Activated T-cell treated with anti-CD3 and anti-CD28 coated beads, Interleukin-2, amount 50 U/mL, for 24 hours (primary cell): ENCODE data around the gene ZFYVE26.

Experiments
- DNase-seq: peaks from one replicate; pipeline ENCODE4 v3.0.0-alpha.2; 2020
- H3K27ac Mint-ChIP-seq: 2 replicates; pipeline ENCODE4 v1.8.0; 2020; ENCODE audit warnings: mild to moderate bottlenecking, mixed read lengths
- H3K27me3 Mint-ChIP-seq: 2 replicates; pipeline ENCODE4 v1.8.0; 2020; ENCODE audit warnings: mixed read lengths
- H3K36me3 Mint-ChIP-seq: 2 replicates; pipeline ENCODE4 v1.8.0; 2020; ENCODE audit warnings: low read depth, mixed read lengths
- H3K4me1 Mint-ChIP-seq: 2 replicates; pipeline ENCODE4 v1.8.0; 2020; ENCODE audit warnings: low read depth, mixed read lengths
- H3K4me3 Mint-ChIP-seq: 2 replicates; pipeline ENCODE4 v1.8.0; 2020; ENCODE audit warnings: mild to moderate bottlenecking, moderate library complexity, mixed read lengths
- H3K9me3 Mint-ChIP-seq: 2 replicates; pipeline ENCODE4 v1.8.0; 2020; ENCODE audit warnings: mixed read lengths

ZFYVE26 gene

DNA sequence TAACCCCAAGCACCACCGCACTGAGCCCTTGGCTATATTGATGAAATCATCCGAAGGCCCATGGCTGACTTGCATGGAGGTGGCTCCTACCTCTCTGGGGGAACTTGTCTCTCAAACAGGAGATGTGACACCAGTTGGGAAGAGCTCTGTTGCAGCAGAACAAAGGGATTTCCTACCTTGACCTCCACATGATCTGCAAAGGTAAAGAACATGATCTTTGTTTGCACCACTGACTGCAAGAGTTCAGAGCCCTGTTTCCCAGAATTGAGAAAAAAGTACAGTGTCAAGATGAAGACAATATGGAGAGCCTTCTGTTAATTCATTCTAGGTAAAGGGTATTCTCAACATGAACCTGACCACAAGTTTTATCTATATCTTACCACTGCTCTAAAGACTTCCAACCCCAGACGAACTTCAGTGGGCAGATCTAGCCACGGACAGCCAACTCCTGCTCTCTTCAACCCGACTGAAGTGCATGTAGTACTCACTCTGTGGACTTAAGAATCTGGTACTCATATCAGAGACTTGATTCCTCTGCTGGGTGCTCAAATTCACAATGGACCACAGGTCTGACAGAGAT, 32.1 kb downstream of the ZFYVE26 start:
- H3K27me3 Mint-ChIP-seq = no peaks in the 10 kb centered on the region
- no peaks in the 10 kb centered on the region for H3K9me3 Mint-ChIP-seq
- H3K36me3 Mint-ChIP-seq = peaks cover 99% of the 10 kb centered on the region
- H3K4me1 Mint-ChIP-seq = no peaks in the 10 kb centered on the region
- DNase-seq = no peak
- H3K4me3 Mint-ChIP-seq = no peak overlapping the region
- H3K27ac Mint-ChIP-seq = no peak overlapping the region

DNA sequence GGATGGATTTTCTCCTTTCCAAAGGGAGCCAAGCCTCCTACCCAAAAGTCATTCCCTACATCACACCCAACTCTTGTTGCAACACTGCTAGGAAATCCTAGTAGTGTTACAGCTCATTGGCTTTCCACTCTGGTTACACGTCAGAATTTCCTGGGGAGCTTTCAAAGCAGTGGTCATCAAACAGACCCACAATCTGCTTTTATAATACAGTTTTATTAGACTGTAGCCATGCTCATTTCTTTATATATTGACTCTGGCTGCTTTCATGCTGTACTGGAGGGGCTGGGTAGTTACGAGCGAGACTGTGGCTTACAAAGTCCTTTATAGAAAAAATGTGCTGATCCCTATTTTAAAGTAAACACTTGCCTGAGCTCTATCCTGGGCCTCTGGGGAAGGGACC, 34.3 kb downstream of the ZFYVE26 start:
- H3K27ac Mint-ChIP-seq = no peak overlapping the region
- DNase-seq = no peak
- no peaks in the 10 kb centered on the region for H3K4me1 Mint-ChIP-seq
- no peaks in the 10 kb centered on the region for H3K27me3 Mint-ChIP-seq
- H3K9me3 Mint-ChIP-seq = no peaks in the 10 kb centered on the region
- peaks cover 99% of the 10 kb centered on the region for H3K36me3 Mint-ChIP-seq
- H3K4me3 Mint-ChIP-seq = no peak overlapping the region

DNA sequence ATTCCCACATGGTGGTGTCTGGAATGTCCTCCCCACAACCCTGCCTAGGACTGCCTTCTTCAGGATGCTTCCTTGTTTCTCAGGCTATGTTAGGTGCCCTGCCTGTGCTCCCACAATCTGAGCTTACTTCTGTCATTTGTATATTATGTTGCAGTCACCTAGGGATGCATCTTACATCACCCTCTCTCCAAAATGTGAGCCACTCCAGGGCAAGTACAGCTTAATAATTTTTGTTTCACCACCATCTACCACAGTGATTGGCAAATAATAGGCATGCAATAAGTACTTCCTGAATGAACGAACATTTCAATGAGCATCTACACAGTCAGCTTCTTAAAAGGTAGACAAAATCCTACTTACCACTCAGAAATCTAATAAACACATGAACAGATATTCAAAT, 37.6 kb downstream of the ZFYVE26 start:
- H3K36me3 Mint-ChIP-seq = peaks cover 99% of the 10 kb centered on the region
- no peaks in the 10 kb centered on the region for H3K4me1 Mint-ChIP-seq
- no peak overlapping the region for H3K4me3 Mint-ChIP-seq
- no peaks in the 10 kb centered on the region for H3K9me3 Mint-ChIP-seq
- H3K27ac Mint-ChIP-seq = no peak overlapping the region
- no peaks in the 10 kb centered on the region for H3K27me3 Mint-ChIP-seq
- no peak for DNase-seq

DNA sequence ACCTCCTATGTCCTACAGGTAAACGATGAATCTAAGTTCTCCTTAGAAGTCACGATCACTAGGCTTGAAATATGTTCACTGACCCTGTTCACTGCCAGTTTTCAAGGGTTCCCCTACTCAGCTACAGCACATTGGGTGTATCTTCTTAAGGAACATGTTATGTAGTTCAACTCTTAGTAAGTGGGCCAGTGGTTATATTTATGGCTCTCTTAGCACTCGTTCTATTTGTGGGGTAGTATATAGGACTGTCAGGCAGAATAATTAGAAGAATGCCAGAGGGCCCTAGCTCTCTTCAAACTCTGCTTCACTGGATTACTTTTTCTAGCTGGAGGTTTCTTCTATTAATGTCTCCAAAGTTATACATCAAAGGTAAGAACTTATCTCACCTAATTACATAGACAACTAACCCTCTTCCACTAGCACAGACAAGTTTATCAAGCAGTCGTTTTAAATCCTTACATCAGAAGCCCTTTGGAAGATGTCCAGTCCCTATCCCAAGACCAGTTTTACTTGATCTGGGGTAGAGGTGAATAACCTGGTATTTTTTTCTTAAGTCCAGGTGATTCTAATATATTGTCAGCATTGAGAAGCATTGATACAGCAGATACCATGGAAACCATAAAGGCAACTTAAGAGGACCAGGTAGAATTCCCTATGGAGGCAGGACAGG, 39.6 kb downstream of the ZFYVE26 start:
- Mint-ChIP-seq H3K9me3 (no peaks in the 10 kb centered on the region), H3K27ac (no peak overlapping the region), H3K36me3 (peaks cover 99% of the 10 kb centered on the region), H3K27me3 (no peaks in the 10 kb centered on the region), H3K4me1 (no peaks in the 10 kb centered on the region), H3K4me3 (no peak overlapping the region)
- no peak for DNase-seq

DNA sequence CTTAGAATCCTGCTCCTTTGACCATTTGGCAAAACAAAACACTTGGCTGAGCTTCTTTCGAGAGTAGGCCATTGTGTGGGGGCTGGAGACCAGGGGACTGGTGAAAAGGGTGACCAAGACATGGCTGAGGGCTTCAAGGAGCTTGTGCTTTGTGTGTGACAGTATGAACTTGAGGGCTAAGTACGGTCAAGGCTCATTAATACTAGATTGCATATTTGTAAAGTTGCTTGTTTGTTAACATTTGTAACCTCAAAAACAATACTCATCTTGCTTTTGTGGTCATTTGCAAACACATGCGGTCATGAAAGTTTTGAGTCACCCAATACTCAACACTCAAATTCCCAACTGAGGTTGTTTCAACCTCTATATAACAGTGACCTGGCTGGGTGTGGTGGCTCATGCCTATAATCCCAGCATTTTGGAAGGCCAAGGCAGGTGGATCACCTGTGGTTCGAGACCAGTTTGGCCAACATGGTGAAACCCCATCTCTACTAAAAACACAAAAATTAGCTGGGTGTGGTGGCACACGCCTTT, 42.5 kb downstream of the ZFYVE26 start:
- H3K4me3 Mint-ChIP-seq = no peak overlapping the region
- DNase-seq = no peak
- no peaks in the 10 kb centered on the region for H3K4me1 Mint-ChIP-seq
- H3K27me3 Mint-ChIP-seq = no peaks in the 10 kb centered on the region
- peaks cover 98% of the 10 kb centered on the region for H3K36me3 Mint-ChIP-seq
- H3K9me3 Mint-ChIP-seq = no peaks in the 10 kb centered on the region
- H3K27ac Mint-ChIP-seq = no peak overlapping the region

DNA sequence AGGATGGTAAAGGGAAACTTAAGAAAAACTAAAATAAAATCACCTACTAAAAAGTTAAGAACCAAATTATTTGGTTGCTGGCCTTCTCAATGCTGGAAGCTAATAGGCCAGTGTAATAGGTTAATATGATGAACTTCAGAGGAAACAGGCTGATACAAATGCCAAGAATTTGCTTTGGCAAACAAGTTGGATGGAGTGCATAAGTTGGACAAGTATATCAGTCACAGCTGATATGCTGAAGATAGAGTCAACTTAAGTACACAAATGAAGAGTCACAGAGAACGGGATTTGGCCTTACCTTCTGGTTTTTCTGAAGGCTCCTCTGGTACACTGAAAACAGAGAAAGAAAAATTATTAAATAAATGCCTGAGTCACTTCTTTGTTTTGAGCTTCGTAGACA, 48.2 kb downstream of the ZFYVE26 start:
- Mint-ChIP-seq H3K4me3 (no peak overlapping the region), H3K36me3 (peaks cover 96% of the 10 kb centered on the region), H3K27me3 (no peaks in the 10 kb centered on the region), H3K4me1 (no peaks in the 10 kb centered on the region), H3K9me3 (no peaks in the 10 kb centered on the region), H3K27ac (no peak overlapping the region)
- no peak for DNase-seq

DNA sequence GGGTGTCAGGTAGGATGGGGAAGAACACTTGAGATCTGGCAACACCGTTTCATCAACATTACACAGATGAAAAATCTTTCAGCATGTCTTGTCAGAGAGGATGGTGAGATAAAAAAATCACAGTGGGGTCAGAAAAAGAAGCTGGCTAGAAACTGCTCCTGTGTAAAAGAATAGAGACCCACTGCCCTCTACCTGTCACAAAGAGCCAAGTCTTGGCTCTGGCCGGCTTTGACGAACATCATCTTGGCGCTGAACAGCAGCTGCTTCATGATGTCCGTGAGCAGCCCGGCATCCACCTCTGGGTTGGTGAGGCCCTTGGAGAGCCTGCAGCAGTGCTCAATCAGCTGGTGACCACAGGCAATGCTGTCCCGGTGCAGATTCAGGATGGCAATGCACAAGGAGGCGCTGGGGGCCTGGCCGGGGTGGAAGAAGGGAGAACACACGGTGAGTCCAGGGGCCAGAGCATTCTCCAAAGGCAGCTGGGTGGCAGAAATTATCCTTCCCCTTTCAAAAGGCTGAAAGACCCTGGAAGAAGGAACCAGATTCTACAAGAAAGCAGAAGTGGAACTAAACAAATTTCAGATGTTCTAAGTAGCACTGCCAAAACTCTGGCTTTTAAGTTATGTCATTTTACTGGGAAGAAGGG, 50.2 kb downstream of the ZFYVE26 start:
- Mint-ChIP-seq H3K4me1 (no peaks in the 10 kb centered on the region), H3K27me3 (no peaks in the 10 kb centered on the region), H3K9me3 (no peaks in the 10 kb centered on the region), H3K27ac (no peak overlapping the region), H3K36me3 (peaks cover 92% of the 10 kb centered on the region), H3K4me3 (no peak overlapping the region)
- DNase-seq = no peak

DNA sequence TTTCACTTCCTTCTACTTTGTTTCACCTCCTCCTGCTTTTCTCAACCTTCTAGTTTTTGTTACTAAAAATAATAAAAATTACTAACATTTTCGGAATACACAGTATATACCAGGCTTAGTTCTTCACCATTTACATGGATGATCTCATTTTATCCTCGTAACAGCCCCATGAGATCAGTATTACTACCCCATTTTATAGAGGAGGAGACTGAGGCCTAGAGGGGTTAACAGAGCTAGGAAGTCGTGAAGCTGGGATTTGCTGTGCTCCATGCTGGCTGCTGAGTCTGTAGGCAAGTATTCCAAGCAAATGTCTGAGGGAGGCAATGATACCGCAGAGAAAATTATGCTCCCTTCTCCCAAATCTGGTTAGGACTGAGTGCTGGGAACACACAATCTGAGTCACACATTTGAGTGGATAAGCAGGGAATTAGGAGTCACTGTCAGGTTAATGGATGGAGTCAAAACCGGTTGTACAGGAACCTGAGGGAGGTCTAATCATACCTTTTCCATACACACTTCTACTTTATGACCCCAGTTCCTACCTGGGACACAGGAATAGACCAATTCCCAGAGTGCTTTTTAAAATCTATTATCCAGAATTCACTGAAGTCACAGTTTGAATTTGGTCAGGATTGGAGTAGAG, 51.1 kb downstream of the ZFYVE26 start:
- no peaks in the 10 kb centered on the region for H3K4me1 Mint-ChIP-seq
- DNase-seq = no peak
- H3K27me3 Mint-ChIP-seq = no peaks in the 10 kb centered on the region
- H3K4me3 Mint-ChIP-seq = no peak overlapping the region
- peaks cover 92% of the 10 kb centered on the region for H3K36me3 Mint-ChIP-seq
- H3K27ac Mint-ChIP-seq = no peak overlapping the region
- H3K9me3 Mint-ChIP-seq = no peaks in the 10 kb centered on the region

DNA sequence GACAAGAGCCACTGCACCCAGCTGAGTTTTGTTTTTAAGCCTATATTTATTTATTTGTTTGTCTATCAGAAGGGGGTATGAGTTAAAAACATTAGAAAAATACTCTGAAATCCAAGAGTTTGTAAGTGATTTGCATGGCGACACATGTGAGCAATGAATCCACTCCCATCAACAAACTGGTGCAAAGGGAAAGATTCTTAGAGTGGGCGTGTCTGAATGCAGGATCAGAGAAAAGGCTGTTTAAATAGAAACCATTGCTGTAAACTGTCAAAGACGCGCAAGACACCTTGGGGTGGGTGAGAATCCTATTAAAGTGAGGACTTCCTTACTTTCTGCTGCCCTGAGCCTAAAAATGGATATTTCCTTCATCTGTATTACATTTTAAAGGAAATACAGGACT, 51.9 kb downstream of the ZFYVE26 start:
- no peak overlapping the region for H3K27ac Mint-ChIP-seq
- H3K36me3 Mint-ChIP-seq = peaks cover 92% of the 10 kb centered on the region

DNA sequence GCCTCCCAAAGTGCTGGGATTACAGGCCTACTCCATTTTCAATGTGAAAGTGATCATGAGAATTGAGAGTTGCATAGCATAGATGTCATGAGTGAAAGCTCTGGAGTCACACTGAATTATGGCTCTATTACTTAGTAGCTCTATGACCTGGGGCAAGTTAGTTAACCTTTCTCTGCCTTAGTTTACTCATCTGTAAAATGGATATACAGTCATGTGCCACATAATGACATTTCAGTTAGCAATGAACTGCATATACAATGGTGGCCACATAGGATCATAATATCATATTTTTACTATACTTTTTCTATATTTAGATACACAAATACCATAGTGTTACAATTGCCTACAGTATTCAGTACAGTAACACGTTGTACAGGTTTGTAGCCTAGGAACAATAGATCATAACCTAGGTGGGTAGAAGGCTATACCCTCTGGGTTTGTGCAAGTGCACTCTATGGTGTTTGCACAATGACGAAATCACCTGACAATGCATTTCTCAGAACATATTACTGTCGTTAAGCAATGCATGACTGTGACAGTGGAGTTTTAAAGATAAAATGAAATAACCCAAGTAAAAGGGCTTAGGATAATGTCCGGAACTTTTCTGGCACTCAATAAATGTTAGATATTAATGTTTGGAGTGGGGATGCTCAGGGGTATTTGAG, 53.1 kb downstream of the ZFYVE26 start:
- H3K36me3 Mint-ChIP-seq = peaks cover 87% of the 10 kb centered on the region
- H3K4me1 Mint-ChIP-seq = no peaks in the 10 kb centered on the region
- no peak for DNase-seq

More for the DNA sequence above, 51.9 kb downstream of the ZFYVE26 start:
- Mint-ChIP-seq H3K27me3 (no peaks in the 10 kb centered on the region), H3K9me3 (no peaks in the 10 kb centered on the region), H3K4me1 (no peaks in the 10 kb centered on the region), H3K4me3 (no peak overlapping the region)
- no peak for DNase-seq

DNA sequence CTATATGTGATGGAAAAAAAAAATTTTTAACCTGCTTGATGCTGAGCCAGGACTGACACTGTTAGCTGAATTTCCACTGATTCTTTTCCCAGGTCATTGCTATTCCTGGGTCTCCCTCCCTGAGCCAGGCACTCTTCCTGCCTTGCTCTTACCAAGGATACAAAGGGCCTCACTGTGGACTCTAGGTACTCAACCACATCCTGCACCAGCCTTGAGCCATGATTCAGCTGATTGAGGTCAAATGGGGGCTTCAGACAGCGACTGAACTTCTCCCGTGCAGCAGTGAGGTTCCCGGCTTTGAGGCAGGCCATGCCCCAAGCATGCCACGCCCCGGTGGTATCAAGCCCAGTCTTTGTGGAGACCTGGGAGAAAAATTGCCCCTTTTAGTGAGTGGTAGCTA, 54.3 kb downstream of the ZFYVE26 start:
- H3K36me3 Mint-ChIP-seq = peaks cover 83% of the 10 kb centered on the region
- DNase-seq = no peak

More for the DNA sequence above, 53.1 kb downstream of the ZFYVE26 start:
- no peaks in the 10 kb centered on the region for H3K9me3 Mint-ChIP-seq
- no peak overlapping the region for H3K4me3 Mint-ChIP-seq
- no peaks in the 10 kb centered on the region for H3K27me3 Mint-ChIP-seq
- H3K27ac Mint-ChIP-seq = no peak overlapping the region

DNA sequence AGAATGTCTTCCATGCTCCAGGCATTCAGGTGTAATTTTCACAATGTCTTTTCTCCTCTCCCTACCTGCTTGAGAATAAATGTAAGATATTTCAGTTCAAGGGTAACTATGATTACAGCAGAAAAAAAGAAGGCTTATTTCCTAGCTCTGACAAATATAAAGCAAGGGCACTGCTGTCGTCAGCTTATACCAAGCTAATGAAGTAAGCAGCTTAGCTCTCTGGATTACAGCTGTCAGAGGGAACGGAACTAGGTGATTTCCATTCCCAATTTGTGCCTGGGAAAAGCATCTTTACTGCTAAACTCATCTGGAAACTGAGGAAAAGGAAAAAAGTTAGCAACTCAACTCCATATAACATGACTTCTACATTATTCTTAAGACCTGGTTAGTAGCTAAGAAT, 56.5 kb downstream of the ZFYVE26 start:
- Mint-ChIP-seq H3K27ac (no peak overlapping the region), H3K4me3 (no peak overlapping the region), H3K9me3 (no peaks in the 10 kb centered on the region), H3K36me3 (peaks cover 77% of the 10 kb centered on the region), H3K4me1 (no peaks in the 10 kb centered on the region), H3K27me3 (no peaks in the 10 kb centered on the region)
- DNase-seq = no peak

More for the DNA sequence above, 54.3 kb downstream of the ZFYVE26 start:
- H3K27ac Mint-ChIP-seq = no peak overlapping the region
- no peaks in the 10 kb centered on the region for H3K27me3 Mint-ChIP-seq
- H3K4me3 Mint-ChIP-seq = no peak overlapping the region
- H3K9me3 Mint-ChIP-seq = no peaks in the 10 kb centered on the region
- H3K4me1 Mint-ChIP-seq = no peaks in the 10 kb centered on the region

DNA sequence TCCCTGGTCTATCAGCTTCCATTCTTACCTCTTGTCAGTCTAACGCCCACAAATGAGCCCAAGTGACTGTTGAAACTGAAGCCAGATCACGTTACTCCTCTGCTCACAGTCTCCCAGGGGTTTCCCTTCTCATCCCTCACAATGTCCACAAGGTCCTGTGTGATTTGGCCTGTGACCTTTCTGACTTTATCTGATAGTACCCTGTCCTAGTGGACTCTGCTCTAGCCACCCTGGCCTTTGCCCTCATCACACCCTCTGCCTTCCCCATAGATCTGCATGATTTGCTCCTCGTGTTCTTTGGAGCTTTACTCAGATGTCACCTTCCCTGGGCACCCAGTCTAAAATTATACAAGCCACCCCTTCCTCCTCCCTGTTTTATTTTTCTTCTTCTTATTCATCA, 59.2 kb downstream of the ZFYVE26 start:
- DNase-seq = no peak
- Mint-ChIP-seq H3K4me3 (no peak overlapping the region), H3K4me1 (no peaks in the 10 kb centered on the region), H3K9me3 (no peaks in the 10 kb centered on the region), H3K27ac (no peak overlapping the region), H3K27me3 (no peaks in the 10 kb centered on the region), H3K36me3 (peaks cover 80% of the 10 kb centered on the region)

DNA sequence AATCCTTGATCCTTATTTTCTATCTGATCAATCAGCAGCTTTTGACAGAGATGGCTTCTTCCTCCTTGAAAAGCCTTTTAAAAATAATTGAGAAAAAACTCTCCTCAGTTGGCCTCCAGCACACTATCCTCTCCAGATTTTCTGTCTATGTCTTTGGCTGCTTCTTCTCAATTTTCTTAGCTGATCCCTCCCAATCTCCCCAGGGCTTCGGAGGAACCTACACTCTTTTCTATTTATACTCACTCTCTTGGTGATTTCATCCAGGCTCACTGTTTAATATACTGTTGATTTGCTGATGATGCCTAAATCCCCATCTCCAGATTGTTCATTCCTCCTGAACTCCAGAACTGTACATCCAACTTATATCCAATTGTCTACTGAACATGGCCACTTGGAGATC, 59.9 kb downstream of the ZFYVE26 start:
- DNase-seq = no peak
- H3K36me3 Mint-ChIP-seq = peaks cover 83% of the 10 kb centered on the region
- no peaks in the 10 kb centered on the region for H3K9me3 Mint-ChIP-seq
- H3K4me3 Mint-ChIP-seq = no peak overlapping the region
- H3K27me3 Mint-ChIP-seq = no peaks in the 10 kb centered on the region
- H3K4me1 Mint-ChIP-seq = no peaks in the 10 kb centered on the region
- H3K27ac Mint-ChIP-seq = no peak overlapping the region
